HG02763 (cell line): ENCODE results near the gene ZNRD2.

ENCODE experiments used
- ATAC-seq: cut with Tn5 transposase; IDR thresholded peaks from one replicate; pipeline ENCODE4 v1.9.1; 2021; ENCODE audit warnings: mild to moderate bottlenecking, moderate library complexity; ENCODE audit not compliant: unreplicated experiment

The ZNRD2 gene

DNA sequence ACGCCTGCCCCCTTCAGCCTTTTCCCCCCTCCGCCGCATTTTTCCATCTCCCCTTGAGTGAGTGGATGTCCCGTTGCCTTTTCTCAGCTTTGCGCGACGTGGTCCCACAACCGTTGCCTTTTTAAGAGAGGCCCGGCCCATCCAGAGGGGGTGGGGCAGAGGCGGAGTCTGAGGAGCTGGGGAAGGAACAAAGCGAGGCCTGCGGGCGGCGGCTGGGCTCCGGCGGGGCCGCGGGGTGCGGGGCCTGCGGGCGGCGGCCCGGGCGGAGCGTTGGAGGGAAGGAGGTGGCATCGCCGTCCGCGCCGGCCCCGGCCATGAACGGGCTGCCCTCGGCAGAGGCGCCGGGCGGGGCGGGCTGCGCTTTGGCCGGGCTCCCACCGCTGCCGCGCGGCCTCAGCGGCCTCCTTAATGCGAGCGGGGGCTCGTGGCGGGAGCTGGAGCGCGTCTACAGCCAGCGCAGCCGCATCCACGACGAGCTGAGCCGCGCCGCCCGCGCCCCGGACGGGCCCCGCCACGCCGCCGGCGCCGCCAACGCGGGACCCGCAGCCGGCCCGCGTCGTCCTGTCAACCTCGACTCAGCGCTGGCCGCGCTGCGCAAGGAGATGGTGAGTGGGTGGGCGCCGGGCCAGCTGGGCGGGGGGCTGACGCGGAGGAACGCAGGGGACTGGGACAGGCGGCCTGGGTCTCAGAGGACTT lies 2.2 kb downstream of the ZNRD2 start, which contains the start of gene FAM89B:
TSS of gene FAM89B (plus strand) at position 183 of the 696 bp plus-strand sequence. CDS start at position 315, 132 bp downstream.
- ATAC-seq = no peak

- no peak for ATAC-seq
These were observed 3.3 kb downstream of the ZNRD2 start for GRCh38 chr11:65573391-65574079.

GRCh38 chr11:65574109-65574810 lies 4.0 kb downstream of the ZNRD2 start:
- ATAC-seq = peak; percentile 36

DNA sequence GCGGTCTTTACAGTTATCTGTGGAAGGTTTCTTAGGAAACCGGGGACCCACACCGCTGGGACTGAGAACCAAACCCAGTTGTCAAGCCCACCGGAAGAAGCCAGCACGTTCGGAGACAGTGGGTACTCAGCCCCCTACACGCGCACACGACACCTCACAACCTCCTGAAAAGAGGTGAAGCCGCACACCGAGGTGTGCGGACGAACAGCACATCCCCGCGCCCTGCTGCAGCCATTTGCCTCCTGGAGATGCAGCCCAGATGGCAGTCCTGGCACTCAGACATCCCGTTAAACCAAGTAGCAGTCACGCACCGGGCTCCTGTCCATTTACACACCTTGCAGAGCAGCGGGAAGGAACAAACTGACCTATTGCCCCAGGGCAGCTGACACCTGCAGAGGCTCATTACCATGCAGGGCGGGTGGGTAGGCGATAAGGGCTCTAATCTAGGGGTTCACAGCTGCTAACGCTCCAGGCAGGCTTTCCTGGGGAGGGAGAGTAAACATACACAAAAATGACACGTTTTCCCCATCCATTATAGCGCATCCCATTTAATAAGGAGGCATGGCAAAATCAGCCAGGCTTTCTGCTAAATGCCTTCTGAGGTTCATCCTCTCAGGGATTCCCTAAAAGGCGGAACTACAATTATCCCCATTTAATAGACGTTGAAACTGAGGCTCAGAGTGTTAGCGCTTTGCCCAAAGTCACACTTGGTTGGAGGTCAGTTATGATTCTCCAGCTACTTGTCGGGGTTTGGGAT lies 4.7 kb downstream of the ZNRD2 start:
- no peak for ATAC-seq

GRCh38 chr11:65575568-65576231 lies 5.4 kb downstream of the ZNRD2 start, which contains the start of gene EHBP1L1:
EHBP1L1 (plus strand) TSS chr11:65576053; CDS start chr11:65576303, 250 bp downstream.
- ATAC-seq = peak; percentile 28

- no peak for ATAC-seq
These were observed 6.1 kb downstream of the ZNRD2 start for GRCh38 chr11:65576232-65576866.

- ATAC-seq = no peak
These were observed 6.8 kb downstream of the ZNRD2 start for GRCh38 chr11:65576867-65577755.

DNA sequence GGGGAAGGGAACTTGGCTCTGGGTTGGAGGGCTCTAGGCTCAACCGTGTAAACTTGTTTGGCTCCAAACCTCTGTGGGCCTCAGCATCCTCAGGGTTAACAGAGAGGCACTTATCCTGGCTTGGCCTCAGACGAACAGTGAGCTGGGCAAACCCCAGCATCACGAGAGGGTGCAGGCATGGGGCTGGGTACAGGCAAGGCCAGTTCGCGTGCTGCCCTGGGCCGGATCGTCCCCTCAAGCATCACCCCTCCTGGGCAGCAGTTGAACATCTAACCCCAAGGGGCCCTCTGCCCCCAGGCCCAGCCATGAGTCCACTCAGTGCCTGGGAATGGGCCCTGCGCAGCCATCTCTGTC lies 7.5 kb downstream of the ZNRD2 start:
- ATAC-seq = no peak

DNA sequence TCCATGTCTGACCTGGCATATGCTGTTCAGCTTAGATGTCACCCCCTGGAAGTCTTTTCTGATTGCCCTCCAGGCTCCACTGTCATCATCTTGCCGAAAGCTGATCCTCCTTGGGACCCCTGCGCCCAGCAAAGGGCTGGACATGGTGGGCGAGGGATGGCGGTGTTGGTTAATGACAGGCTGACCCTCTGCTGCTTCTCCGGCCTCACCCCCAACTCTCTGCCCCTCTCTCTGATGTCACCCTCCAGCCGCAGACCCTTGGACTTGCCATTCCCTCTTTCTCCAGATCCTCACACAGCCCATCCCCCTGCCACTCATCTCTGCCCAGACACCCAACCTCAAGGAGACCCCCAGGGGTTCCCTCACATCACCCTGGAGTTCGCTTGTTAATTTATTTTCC lies 7.9 kb downstream of the ZNRD2 start:
- ATAC-seq = no peak

GRCh38 chr11:65578667-65579066 lies 8.4 kb downstream of the ZNRD2 start:
- ATAC-seq = no peak

DNA sequence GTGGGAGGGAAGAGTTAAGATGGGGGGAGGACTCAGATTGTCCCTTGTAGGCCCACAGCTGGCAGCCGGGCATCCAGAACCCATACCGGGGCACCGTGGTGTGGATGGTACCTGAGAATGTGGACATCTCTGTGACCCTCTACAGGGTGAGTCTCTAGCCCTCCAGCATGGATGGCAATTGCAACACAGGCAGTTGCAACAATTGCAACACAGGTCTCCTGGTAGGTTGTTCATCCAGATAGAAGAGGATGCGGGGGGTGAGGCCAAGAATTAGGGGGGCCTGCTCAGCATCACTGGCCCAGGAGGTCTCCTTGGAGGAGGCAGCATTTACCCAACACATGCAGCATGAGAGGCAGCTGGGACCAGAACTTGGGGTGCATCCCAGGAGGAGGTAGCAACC lies 9.0 kb downstream of the ZNRD2 start:
- no peak for ATAC-seq

DNA sequence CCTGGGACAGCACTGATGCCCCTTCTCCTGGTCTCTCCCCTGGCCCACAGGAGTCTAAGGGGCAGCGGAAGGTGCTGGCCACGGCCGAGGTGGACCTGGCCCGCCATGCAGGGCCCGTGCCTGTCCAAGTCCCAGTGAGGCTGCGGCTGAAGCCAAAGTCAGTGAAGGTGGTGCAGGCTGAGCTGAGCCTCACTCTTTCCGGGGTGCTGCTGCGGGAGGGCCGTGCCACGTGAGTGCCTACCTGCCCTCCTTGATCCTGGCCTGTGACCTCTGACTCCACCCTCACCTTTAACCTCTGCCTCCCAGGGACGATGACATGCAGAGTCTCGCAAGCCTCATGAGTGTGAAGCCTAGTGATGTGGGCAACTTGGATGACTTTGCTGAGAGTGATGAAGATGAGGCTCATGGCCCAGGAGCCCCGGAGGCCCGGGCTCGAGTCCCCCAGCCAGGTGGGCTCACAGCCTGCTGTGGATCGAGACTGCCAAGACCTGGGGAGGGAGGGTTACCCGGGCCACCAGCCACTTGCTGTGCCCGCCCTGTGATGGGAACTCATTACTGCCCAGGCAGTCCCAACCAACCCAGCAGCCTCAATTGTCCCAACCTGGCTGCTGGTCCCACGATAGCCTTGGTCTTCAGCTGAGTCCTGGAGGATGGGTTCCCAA lies 9.9 kb downstream of the ZNRD2 start:
- no peak for ATAC-seq

DNA sequence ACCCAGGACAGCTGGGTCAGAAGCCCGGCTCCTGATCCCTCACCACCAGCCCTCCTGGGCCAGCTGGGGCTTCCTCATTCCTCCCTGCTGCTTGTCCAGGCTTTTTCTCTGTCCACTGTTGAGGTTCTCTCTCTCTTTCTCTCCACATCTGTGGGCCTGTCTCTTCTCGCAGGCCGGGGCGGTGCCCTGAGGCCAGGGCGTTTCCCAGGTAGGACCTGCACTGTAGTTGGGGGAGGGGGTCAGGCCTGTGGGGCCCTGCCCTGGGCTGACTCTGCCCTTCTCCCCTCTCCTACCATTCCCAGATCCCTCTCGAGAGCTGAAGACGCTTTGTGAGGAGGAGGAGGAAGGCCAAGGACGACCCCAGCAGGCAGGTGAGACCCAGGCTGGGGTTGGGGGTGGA lies 10.5 kb downstream of the ZNRD2 start:
- no peak for ATAC-seq

- ATAC-seq = no peak
These were observed 11.7 kb downstream of the ZNRD2 start for GRCh38 chr11:65581928-65582327.

DNA sequence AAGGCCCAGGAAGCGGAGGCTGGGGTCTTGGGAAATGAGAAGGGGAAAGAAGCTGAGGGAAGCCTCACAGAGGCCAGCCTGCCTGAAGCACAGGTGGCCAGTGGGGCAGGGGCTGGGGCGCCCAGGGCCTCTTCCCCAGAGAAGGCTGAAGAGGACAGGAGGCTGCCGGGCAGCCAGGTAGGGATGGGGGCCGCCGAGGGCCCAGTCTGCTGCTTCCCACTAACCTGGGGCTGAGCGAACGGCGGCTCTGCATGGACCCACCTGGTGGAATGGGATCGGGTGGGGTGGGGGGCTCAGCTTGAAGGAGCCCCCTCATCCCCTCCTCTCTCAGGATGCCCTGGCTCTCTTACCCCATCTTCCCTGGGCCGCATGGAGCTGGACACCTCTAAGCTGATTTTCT lies 13.3 kb downstream of the ZNRD2 start:
- ATAC-seq = no peak

GRCh38 chr11:65584106-65584505 lies 13.8 kb downstream of the ZNRD2 start:
- ATAC-seq = no peak

GRCh38 chr11:65584723-65585171 lies 14.5 kb downstream of the ZNRD2 start:
- no peak for ATAC-seq

- ATAC-seq = no peak
These were observed 15.3 kb downstream of the ZNRD2 start for GRCh38 chr11:65585396-65586246.
